ENCODE results near the gene SHANK1. TPM values are rescaled to one million over a fixed set of nuclear protein-coding genes. Genes with fewer than 3 reads are reported as not detected.
A peak's percentile ranks its signal among the peaks of the same experiment; 100 is the strongest.

The SHANK1 gene
- total RNA-seq, 2 experiments from 2014 or later = not detected

- POLR2A ChIA-PET = interaction anchor here (0.7 kb wide), 1 partner anchor 147 kb away, joined by 3 read pairs; no protein-coding TSS in a partner anchor
- H3K27ac Mint-ChIP-seq = peak overlapping the region; percentile 66
- DNase-seq = peak; percentile 94
- H3K9me3 Mint-ChIP-seq = peaks cover 14% of the 10 kb centered on the region
- intact Hi-C loops (cut with micrococcal nuclease) = loop anchor here (2.0 to 5.0 kb wide), 2 partner anchors 51 to 147 kb away; partner anchors contain the start of gene JOSD2
- H3K4me3 Mint-ChIP-seq = peak overlapping the region; percentile 74
- peaks cover 65% of the 10 kb centered on the region for H3K27me3 Mint-ChIP-seq
- peaks cover 5% of the 10 kb centered on the region for H3K36me3 Mint-ChIP-seq
- peaks cover 17% of the 10 kb centered on the region for H3K4me1 Mint-ChIP-seq (ENCODE audit: low read depth)
- CTCF ChIA-PET = no interaction called here
Measured at GRCh38 chr19:50657712-50658440, 61.7 kb downstream of the SHANK1 start.

GRCh38 chr19:50657222-50657669 lies 62.4 kb downstream of the SHANK1 start:
- intact Hi-C loops (cut with micrococcal nuclease) = loop anchor here (5.0 kb wide), 1 partner anchor 50 kb away; no protein-coding TSS in a partner anchor
- DNase-seq = no peak
- CTCF ChIA-PET = no interaction called here
- H3K9me3 Mint-ChIP-seq = peaks cover 14% of the 10 kb centered on the region
- H3K36me3 Mint-ChIP-seq = peaks cover 5% of the 10 kb centered on the region
- H3K4me3 Mint-ChIP-seq = no peak overlapping the region
- H3K4me1 Mint-ChIP-seq (ENCODE audit: low read depth) = peaks cover 17% of the 10 kb centered on the region
- H3K27me3 Mint-ChIP-seq = peaks cover 70% of the 10 kb centered on the region
- no peak overlapping the region for H3K27ac Mint-ChIP-seq
- POLR2A ChIA-PET = no interaction called here

GRCh38 chr19:50654882-50655281 lies 64.7 kb downstream of the SHANK1 start:
- no peak for DNase-seq
- Mint-ChIP-seq H3K9me3 (peaks cover 14% of the 10 kb centered on the region), H3K4me3 (no peak overlapping the region), H3K36me3 (peaks cover 5% of the 10 kb centered on the region), H3K27ac (no peak overlapping the region), H3K4me1 (ENCODE audit: low read depth) (peaks cover 17% of the 10 kb centered on the region), H3K27me3 (peaks cover 58% of the 10 kb centered on the region)
- ChIA-PET POLR2A (no interaction called here), CTCF (no interaction called here)
- intact Hi-C loops (cut with micrococcal nuclease) = loop anchor here (5.0 kb wide), 1 partner anchor 48 kb away; no protein-coding TSS in a partner anchor

- intact Hi-C loops (cut with micrococcal nuclease) = no loop called here
- no peak overlapping the region for H3K4me3 Mint-ChIP-seq
- no peaks in the 10 kb centered on the region for H3K36me3 Mint-ChIP-seq
- peaks cover 7% of the 10 kb centered on the region for H3K4me1 Mint-ChIP-seq (ENCODE audit: low read depth)
- ChIA-PET POLR2A (no interaction called here), CTCF (no interaction called here)
- no peak for DNase-seq
- H3K27ac Mint-ChIP-seq = no peak overlapping the region
- peaks cover 5% of the 10 kb centered on the region for H3K9me3 Mint-ChIP-seq
- peaks cover 55% of the 10 kb centered on the region for H3K27me3 Mint-ChIP-seq
Measured at GRCh38 chr19:50652722-50653121, 66.9 kb downstream of the SHANK1 start.

GRCh38 chr19:50651174-50651573 lies 68.4 kb downstream of the SHANK1 start:
- peaks cover 46% of the 10 kb centered on the region for H3K27me3 Mint-ChIP-seq

GRCh38 chr19:50649433-50650391 lies 69.9 kb downstream of the SHANK1 start, which contains the start of gene C19orf81:
TSS of gene C19orf81 (plus strand) at chr19:50649445. CDS start at chr19:50649445, 0 bp downstream.
- Mint-ChIP-seq H3K4me1 (ENCODE audit: low read depth) (no peaks in the 10 kb centered on the region), H3K4me3 (no peak within 1 kb of the TSS), H3K27me3 (peaks cover 33% of the 10 kb centered on the region), H3K9me3 (peaks cover under 1% of the 10 kb centered on the region), H3K27ac (no peak within 1 kb of the TSS), H3K36me3 (no peaks in the 10 kb centered on the region)
- CTCF ChIA-PET = interaction anchor here (0.6 to 0.7 kb wide), 2 partner anchors 272 to 510 kb away, joined by 3 read pairs; no protein-coding TSS in a partner anchor
- intact Hi-C loops (cut with micrococcal nuclease) = no loop called here
- no peak for DNase-seq
- POLR2A ChIA-PET = no interaction called here

More at GRCh38 chr19:50651174-50651573, 68.4 kb downstream of the SHANK1 start:
- H3K9me3 Mint-ChIP-seq = peaks cover 5% of the 10 kb centered on the region
- H3K27ac Mint-ChIP-seq = no peak overlapping the region
- DNase-seq = no peak
- POLR2A ChIA-PET = no interaction called here
- CTCF ChIA-PET = no interaction called here
- H3K4me3 Mint-ChIP-seq = no peak overlapping the region
- no peaks in the 10 kb centered on the region for H3K36me3 Mint-ChIP-seq
- intact Hi-C loops (cut with micrococcal nuclease) = no loop called here
- no peaks in the 10 kb centered on the region for H3K4me1 Mint-ChIP-seq (ENCODE audit: low read depth)

- no peak for DNase-seq
- Mint-ChIP-seq H3K9me3 (no peaks in the 10 kb centered on the region), H3K27me3 (peaks cover 24% of the 10 kb centered on the region), H3K27ac (no peak overlapping the region), H3K4me3 (no peak overlapping the region), H3K4me1 (ENCODE audit: low read depth) (no peaks in the 10 kb centered on the region), H3K36me3 (no peaks in the 10 kb centered on the region)
- POLR2A ChIA-PET = no interaction called here
- intact Hi-C loops (cut with micrococcal nuclease) = no loop called here
- CTCF ChIA-PET = no interaction called here
Measured at GRCh38 chr19:50648659-50649058, 70.9 kb downstream of the SHANK1 start.

- H3K36me3 Mint-ChIP-seq = no peaks in the 10 kb centered on the region
- intact Hi-C loops (cut with micrococcal nuclease) = no loop called here
- H3K9me3 Mint-ChIP-seq = no peaks in the 10 kb centered on the region
- ChIA-PET CTCF (no interaction called here), POLR2A (no interaction called here)
- H3K4me3 Mint-ChIP-seq = no peak overlapping the region
- no peak overlapping the region for H3K27ac Mint-ChIP-seq
- no peak for DNase-seq
- H3K4me1 Mint-ChIP-seq (ENCODE audit: low read depth) = no peaks in the 10 kb centered on the region
- peaks cover 20% of the 10 kb centered on the region for H3K27me3 Mint-ChIP-seq
Measured at GRCh38 chr19:50647879-50648615, 71.6 kb downstream of the SHANK1 start.

GRCh38 chr19:50646074-50646807 lies 73.4 kb downstream of the SHANK1 start:
- no peak overlapping the region for H3K27ac Mint-ChIP-seq
- H3K9me3 Mint-ChIP-seq = no peaks in the 10 kb centered on the region
- no peaks in the 10 kb centered on the region for H3K36me3 Mint-ChIP-seq
- ChIA-PET CTCF (no interaction called here), POLR2A (no interaction called here)
- DNase-seq = no peak
- peaks cover 21% of the 10 kb centered on the region for H3K27me3 Mint-ChIP-seq
- intact Hi-C loops (cut with micrococcal nuclease) = no loop called here
- H3K4me3 Mint-ChIP-seq = no peak overlapping the region
- H3K4me1 Mint-ChIP-seq (ENCODE audit: low read depth) = no peaks in the 10 kb centered on the region

GRCh38 chr19:50645107-50645506 lies 74.5 kb downstream of the SHANK1 start:
- H3K27ac Mint-ChIP-seq = no peak overlapping the region
- H3K9me3 Mint-ChIP-seq = no peaks in the 10 kb centered on the region
- CTCF ChIA-PET = no interaction called here
- no peaks in the 10 kb centered on the region for H3K4me1 Mint-ChIP-seq (ENCODE audit: low read depth)
- POLR2A ChIA-PET = no interaction called here
- no peak overlapping the region for H3K4me3 Mint-ChIP-seq
- intact Hi-C loops (cut with micrococcal nuclease) = no loop called here
- peaks cover 26% of the 10 kb centered on the region for H3K27me3 Mint-ChIP-seq
- DNase-seq = no peak
- no peaks in the 10 kb centered on the region for H3K36me3 Mint-ChIP-seq

- H3K9me3 Mint-ChIP-seq = no peaks in the 10 kb centered on the region
- POLR2A ChIA-PET = no interaction called here
- H3K27me3 Mint-ChIP-seq = peaks cover 25% of the 10 kb centered on the region
- no peak overlapping the region for H3K4me3 Mint-ChIP-seq
- no peak for DNase-seq
- intact Hi-C loops (cut with micrococcal nuclease) = no loop called here
- CTCF ChIA-PET = no interaction called here
- no peak overlapping the region for H3K27ac Mint-ChIP-seq
- no peaks in the 10 kb centered on the region for H3K4me1 Mint-ChIP-seq (ENCODE audit: low read depth)
- no peaks in the 10 kb centered on the region for H3K36me3 Mint-ChIP-seq
Measured at GRCh38 chr19:50644315-50644915, 75.2 kb downstream of the SHANK1 start.
